NCI-H774 (cell line): ENCODE measurements around the gene PICALM.

ENCODE experiments used
- DNase-seq: peaks from one replicate; lab custom pipeline; 2025; lab: John Stamatoyannopoulos, UW

Gene PICALM

GRCh38 chr11:86050196-86050709 is 18.6 kb downstream of the PICALM start:
- DNase-seq, result no peak

GRCh38 chr11:86047275-86047991 is 21.5 kb downstream of the PICALM start:
- DNase-seq, result no peak

DNA sequence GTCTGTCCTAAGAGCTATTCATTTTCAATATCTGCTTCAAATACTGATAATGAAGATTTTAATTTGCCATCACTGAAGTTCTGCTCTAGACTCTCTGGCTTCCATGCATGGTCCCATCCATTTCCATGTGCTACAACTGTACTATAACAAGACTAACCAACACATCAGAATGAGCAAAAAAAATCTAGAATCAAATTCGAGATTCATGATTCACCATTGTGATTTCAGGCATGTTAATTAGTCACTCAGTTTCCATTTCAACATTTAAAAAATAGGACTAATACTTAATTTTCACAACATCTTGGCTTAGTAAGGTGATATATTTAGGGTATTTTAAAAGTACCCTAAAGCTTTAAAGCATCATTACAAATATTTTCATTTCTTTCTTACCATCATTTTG is 22.8 kb downstream of the PICALM start:
- DNase-seq, result no peak

DNA sequence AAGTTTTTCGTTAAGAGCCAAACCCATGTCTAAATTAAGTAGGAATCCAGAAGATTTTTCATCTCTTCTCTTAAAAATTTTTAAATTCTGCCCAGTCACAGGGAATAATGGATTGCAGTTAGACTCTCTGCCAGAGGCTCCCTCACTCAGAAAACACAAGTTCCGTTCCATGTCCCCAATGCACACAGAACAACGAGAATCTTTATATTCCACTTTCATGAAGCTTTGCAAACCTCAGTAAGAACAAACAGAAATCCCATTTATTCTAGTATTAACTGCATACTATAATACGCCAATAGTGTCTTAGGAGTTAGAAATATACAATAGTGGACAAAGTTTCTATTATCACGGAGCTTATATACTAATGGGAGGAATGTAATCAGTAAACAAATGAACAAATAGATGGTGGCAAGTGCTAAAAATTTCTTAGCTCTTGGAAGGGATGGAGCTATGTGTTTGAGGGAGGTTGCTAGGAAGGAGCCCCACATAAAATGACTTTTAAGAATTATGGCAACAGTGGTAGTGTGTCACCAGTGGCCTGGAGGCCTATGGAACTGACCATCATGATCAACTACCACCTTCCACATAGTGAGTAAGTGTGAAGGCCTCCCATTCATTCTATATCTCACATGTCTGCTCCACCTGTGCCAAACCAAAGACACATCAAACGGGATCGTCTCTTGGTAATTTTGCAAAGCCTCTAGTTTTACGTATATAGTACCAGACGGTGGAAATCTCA is 24.9 kb downstream of the PICALM start:
- DNase-seq, result no peak

DNA sequence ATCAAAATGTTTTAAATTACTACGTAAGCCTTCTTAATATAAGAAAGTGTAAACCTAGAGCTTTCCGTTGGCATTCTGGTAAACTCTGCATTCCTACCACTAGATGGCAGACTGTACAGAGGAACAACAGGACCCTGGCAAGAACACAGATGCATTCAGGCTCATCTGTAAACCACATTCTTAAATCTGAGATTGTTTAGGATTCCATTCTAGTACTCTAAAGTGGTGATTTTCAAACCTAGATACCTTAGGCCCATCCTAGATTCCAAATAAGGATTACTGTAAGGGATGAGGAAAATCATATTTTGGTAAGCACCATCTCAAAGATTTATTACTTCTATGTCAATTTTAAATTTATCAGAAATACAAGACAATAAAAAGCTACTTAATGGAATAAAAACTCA is 26.9 kb downstream of the PICALM start:
- peak; percentile 65 for DNase-seq

- DNase-seq, result no peak
Measured at GRCh38 chr11:86040919-86041850, 27.7 kb downstream of the PICALM start.

- no peak for DNase-seq
Measured at GRCh38 chr11:86039094-86039493, 29.8 kb downstream of the PICALM start.

DNA sequence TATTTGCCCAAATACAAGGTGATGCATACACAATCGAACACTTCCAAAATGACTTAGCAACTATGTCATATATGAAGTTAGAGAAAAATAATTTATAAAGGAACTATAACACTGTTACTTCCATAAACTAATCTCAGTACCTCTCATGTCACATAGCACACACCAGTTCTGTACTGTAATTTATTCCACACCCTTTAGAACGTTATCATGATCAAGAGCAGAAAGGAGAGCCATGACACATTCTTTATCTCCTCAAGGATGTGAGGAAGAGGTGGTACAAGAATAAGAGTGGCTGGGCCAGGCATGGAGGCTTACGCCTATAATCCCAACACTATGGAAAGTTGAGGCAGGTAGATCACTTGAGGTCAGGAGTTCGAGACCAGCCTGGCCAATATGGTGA is 31.1 kb downstream of the PICALM start:
- no peak for DNase-seq

- DNase-seq, result no peak
Measured at GRCh38 chr11:86035920-86036319, 33.0 kb downstream of the PICALM start.

DNA sequence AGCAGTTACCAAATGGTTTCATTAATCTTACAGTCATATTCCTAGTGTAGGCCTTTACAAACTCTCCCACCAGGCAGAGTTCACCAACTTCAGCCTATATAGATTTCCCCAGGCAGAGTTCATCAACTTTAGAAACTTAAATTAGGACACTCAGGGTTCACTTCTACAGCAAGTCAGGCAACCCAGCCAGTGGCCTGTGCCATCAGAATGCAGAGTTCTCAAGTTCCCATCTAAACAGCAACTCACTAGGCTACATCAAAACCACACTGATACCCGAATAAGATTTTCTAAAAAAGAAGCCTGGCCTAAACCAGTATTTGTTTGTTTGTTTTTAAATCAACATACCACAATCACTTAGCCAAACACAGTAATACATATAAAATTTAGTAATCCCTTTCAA is 33.7 kb downstream of the PICALM start:
- DNase-seq, result no peak

GRCh38 chr11:86034710-86035109 is 34.2 kb downstream of the PICALM start:
- peak; percentile 19 for DNase-seq

GRCh38 chr11:86021377-86021776 is 47.5 kb downstream of the PICALM start:
- DNase-seq, result no peak

GRCh38 chr11:86018249-86018648 is 50.6 kb downstream of the PICALM start:
- no peak for DNase-seq

- DNase-seq, result no peak
Measured at GRCh38 chr11:86016451-86016850, 52.4 kb downstream of the PICALM start.

DNA sequence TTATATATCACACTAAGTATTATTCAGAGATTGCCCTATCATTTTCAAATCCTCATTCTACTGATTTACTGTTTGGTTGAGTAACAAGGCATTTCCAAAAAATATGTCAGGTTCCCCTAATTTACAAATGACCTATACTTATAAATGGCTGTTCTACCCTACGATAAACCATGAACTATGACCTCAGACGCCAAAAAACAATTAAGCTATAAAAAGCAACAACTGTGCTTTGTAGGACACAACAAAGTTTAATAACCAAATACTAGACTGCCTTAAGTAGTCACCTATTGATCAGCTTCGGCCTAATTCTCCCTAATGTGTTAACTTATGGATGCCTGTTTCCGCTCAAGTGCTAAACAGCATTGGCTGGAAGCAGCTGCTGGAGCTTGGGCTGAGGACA is 53.2 kb downstream of the PICALM start:
- no peak for DNase-seq

- DNase-seq, result no peak
Measured at GRCh38 chr11:86014221-86014620, 54.7 kb downstream of the PICALM start.

- no peak for DNase-seq
Measured at GRCh38 chr11:86013713-86014112, 55.2 kb downstream of the PICALM start.

GRCh38 chr11:86011175-86011574 is 57.7 kb downstream of the PICALM start:
- peak; percentile 19 for DNase-seq

DNA sequence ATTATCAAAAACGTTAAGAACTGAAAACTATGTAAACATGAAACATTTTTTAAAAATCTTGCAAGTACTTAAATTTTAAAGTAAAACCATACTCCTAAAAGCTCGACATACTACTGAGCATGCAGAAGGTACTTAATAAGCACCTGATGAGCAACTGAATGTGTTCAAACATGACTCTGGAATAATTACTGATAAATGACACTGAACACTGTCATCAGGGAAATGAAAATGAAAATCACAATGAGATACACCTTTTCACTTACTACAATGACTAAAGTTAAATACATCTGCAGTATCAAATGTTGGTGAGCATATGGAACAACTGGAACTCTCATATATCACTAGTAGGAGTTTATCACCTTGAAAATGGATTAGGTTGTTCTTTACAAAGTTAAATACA is 65.2 kb downstream of the PICALM start:
- no peak for DNase-seq

- DNase-seq, result no peak
Measured at GRCh38 chr11:86002431-86002830, 66.5 kb downstream of the PICALM start.

- no peak for DNase-seq
Measured at GRCh38 chr11:85991508-85991907, 77.4 kb downstream of the PICALM start.

DNA sequence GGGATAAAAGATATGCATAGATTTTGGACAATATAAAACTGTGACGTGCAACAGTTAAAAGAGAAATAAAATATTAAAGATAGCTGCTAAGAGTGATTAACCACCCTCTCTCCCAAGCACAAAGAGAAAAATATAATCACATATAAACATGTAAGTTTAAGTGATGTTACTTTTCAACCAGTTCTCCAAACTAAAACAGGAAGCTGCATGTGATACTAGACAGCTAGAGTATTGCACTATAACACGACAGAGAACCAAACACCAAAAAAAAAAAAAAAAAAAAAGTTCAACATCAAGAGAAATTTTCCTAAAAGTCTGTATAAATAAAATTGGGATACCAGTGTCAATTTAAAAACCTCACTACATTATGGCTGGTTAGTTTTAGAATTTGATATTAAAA is 79.1 kb downstream of the PICALM start:
- no peak for DNase-seq
